NCI-H748 (cell line): Measurements from ENCODE around the gene ANAPC4.

ENCODE experiments used
- DNase-seq: peaks from one replicate; lab custom pipeline; 2025; ENCODE audit not compliant: unreplicated experiment; lab: John Stamatoyannopoulos, UW

ANAPC4 gene

GRCh38 chr4:25377572-25378436 lies 741 bp downstream of the ANAPC4 start:
- peak; percentile 16 for DNase-seq

- no peak for DNase-seq
Measured at GRCh38 chr4:25378437-25378743, 1.3 kb downstream of the ANAPC4 start.

- DNase-seq: no peak
Measured at GRCh38 chr4:25379591-25379990, 2.5 kb downstream of the ANAPC4 start.

- DNase-seq: no peak
Measured at GRCh38 chr4:25383647-25384046, 6.6 kb downstream of the ANAPC4 start.

- DNase-seq: no peak
Measured at GRCh38 chr4:25386926-25387325, 9.9 kb downstream of the ANAPC4 start.

- no peak for DNase-seq
Measured at GRCh38 chr4:25397305-25397704, 20.2 kb downstream of the ANAPC4 start.

- no peak for DNase-seq
Measured at GRCh38 chr4:25399510-25399909, 22.4 kb downstream of the ANAPC4 start.

GRCh38 chr4:25401066-25401465 lies 24.0 kb downstream of the ANAPC4 start:
- DNase-seq: no peak

GRCh38 chr4:25402521-25402920 lies 25.5 kb downstream of the ANAPC4 start:
- DNase-seq: no peak

GRCh38 chr4:25403699-25404098 lies 26.6 kb downstream of the ANAPC4 start:
- DNase-seq: no peak

GRCh38 chr4:25405453-25405852 lies 28.4 kb downstream of the ANAPC4 start:
- no peak for DNase-seq

GRCh38 chr4:25406081-25406692 lies 29.1 kb downstream of the ANAPC4 start:
- DNase-seq: no peak

GRCh38 chr4:25410820-25411529 lies 33.9 kb downstream of the ANAPC4 start:
- no peak for DNase-seq

- DNase-seq: no peak
Measured at GRCh38 chr4:25413261-25413660, 36.2 kb downstream of the ANAPC4 start.

- no peak for DNase-seq
Measured at GRCh38 chr4:25417014-25417413, 40.0 kb downstream of the ANAPC4 start.

GRCh38 chr4:25420931-25421330 lies 43.9 kb downstream of the ANAPC4 start:
- DNase-seq: no peak

GRCh38 chr4:25421816-25422525 lies 44.9 kb downstream of the ANAPC4 start:
- no peak for DNase-seq

GRCh38 chr4:25423548-25423947 lies 46.5 kb downstream of the ANAPC4 start:
- no peak for DNase-seq

GRCh38 chr4:25424539-25425228 lies 47.6 kb downstream of the ANAPC4 start:
- DNase-seq: no peak

- DNase-seq: no peak
Measured at GRCh38 chr4:25425361-25425760, 48.3 kb downstream of the ANAPC4 start.

GRCh38 chr4:25427871-25428270 lies 50.8 kb downstream of the ANAPC4 start:
- DNase-seq: no peak
